Measurements from ENCODE around the gene GALNT18.

GALNT18 gene

DNA sequence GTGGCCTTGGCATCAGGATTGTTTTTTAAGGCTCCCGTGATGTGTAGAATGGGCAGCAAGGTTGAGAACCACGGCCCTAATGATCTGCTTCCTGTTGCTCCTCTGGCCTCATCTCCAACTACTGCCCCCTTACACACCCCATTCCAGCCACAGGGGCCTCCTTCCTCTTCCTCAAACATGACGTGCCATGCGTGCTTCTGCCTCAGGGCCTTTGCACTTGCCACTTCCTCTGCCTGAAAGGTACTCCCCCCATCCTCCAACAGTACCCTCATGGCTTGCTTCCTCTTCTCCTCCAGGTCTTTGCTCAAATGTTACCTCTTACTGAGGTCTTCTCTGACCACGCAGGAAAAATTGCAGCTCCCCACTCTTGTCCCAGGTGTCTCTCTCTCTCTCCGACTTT, 174.8 kb downstream of the GALNT18 start:
- no peak for DNase-seq (ENCODE audit: low read depth)
- TF ChIP-seq, protein P1, sequence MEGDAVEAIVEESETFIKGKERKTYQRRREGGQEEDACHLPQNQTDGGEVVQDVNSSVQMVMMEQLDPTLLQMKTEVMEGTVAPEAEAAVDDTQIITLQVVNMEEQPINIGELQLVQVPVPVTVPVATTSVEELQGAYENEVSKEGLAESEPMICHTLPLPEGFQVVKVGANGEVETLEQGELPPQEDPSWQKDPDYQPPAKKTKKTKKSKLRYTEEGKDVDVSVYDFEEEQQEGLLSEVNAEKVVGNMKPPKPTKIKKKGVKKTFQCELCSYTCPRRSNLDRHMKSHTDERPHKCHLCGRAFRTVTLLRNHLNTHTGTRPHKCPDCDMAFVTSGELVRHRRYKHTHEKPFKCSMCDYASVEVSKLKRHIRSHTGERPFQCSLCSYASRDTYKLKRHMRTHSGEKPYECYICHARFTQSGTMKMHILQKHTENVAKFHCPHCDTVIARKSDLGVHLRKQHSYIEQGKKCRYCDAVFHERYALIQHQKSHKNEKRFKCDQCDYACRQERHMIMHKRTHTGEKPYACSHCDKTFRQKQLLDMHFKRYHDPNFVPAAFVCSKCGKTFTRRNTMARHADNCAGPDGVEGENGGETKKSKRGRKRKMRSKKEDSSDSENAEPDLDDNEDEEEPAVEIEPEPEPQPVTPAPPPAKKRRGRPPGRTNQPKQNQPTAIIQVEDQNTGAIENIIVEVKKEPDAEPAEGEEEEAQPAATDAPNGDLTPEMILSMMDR (IDR thresholded peaks at IDR 0.05; ENCODE audit: insufficient read depth, low read depth, low read length, missing control alignments), result no peak
- H3K4me3 ChIP-seq (ENCODE audit: low read length), result no peak overlapping the region

DNA sequence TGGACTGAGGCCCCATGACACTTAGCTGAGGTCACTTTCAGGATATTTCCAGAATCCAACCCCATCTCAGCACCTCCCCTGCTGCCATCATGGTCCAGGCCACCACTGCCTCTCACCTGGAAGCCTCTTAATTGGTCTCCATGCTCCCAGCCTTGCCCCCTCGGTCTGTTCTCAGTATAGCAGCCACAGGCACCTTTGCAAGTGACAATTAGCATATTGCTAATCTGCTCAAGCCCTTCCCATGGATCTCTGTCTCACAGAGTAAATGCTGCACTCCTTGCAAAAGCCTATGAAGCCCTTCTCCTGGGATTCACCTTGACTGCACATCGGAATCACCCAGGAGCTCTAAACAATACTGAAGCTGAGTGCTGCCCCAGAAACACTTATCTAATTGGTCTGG, 175.2 kb downstream of the GALNT18 start:
- no peak for DNase-seq (ENCODE audit: low read depth)
- TF ChIP-seq, protein P1 (IDR thresholded peaks at IDR 0.05; ENCODE audit: insufficient read depth, low read depth, low read length, missing control alignments), result no peak
- no peak overlapping the region for H3K4me3 ChIP-seq (ENCODE audit: low read length)

DNA sequence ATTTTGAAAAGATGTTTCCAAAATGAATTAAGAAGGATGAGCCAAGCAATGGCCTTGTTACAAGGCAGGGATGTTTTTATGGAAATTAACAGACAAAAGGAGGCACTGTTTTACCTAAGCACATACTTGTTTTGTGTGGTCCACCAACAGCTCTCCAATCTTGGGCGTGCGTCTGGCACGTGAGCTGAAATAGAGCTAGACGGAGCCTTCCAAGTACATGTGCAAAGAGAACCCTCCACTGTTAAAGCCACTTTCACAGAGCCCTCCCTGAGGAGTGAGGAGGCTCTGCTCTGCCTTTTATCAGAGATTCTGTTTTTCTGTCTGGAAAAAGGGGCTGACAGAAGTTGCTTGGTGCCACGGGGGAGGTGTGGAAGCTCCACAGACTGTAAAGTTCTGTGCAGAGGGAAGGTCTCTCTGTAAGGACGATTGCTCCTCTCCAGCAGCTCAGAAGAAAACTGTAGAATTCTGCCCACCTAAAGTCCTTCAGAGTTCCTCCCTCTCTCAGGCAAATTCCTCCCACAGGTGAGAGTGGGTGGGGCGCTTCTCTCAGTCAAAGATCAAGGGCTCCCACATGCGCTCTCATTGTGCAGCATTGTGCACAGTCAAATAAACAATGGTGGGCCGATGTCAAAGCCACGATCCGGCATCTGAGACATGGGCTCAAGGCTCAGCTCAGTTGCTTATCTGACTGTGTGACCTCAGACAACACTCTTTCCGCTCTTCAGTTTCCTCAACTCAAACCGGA, 176.2 kb downstream of the GALNT18 start:
- DNase-seq (ENCODE audit: low read depth), result no peak
- TF ChIP-seq, protein P1 (IDR thresholded peaks at IDR 0.05; ENCODE audit: insufficient read depth, low read depth, low read length, missing control alignments), result no peak
- no peak overlapping the region for H3K4me3 ChIP-seq (ENCODE audit: low read length)

DNA sequence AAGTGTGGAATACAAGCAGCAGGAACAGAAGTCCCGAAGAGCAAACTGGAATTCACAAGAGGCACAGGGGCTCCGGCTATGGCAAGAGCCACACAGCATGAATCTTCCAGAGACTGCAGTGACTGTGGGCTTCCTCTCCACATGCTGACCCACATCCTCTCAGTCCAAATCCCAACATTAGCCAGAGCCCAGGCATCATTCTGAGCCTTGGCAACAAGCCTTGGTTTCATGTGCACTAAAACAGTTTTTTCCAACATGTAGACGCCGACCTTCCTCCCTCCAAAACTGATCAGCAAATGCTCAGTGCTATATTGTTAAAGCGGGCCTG, 177.0 kb downstream of the GALNT18 start:
- TF ChIP-seq, protein P1 (IDR thresholded peaks at IDR 0.05; ENCODE audit: insufficient read depth, low read depth, low read length, missing control alignments), result no peak
- no peak for DNase-seq (ENCODE audit: low read depth)
- no peak overlapping the region for H3K4me3 ChIP-seq (ENCODE audit: low read length)

DNA sequence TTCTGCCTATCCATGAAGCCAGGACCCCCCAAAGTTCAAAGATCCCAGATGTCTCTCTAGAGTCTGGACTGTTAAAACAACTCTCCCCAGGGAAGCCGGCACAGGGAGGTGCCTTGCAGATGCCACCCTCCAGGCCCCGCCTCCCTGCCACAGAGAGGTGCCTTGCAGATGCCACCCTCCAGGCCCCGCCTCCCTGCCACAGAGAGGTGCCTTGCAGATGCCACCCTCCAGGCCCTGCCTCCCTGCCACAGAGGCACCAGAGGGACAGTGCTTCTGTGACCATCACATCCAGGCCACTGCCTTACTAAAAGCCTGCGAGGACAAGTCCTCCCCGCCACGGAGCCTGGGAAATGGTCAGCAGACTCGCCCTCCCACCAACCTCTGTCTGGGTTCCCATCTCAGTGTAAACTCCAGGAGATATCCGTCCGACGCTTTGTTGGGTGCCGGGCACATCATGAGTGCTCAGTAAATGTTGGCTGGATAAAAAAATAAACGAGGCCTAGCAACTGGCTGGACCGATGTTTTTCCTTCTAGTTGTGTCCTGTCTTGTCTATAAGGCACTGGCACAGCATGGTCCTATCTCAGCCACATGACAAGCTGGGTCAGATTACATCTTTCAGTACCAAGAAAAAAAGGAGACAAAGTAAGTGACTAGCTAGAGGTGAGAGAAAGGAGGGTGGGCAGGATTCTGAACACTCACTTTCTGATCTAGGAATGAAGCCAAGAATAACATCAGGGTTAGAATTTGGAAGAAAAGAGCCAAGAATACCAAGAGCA, 177.6 kb downstream of the GALNT18 start:
- peak; percentile 37 for DNase-seq (ENCODE audit: low read depth)
- no peak overlapping the region for H3K4me3 ChIP-seq (ENCODE audit: low read length)
- TF ChIP-seq, protein P1 (IDR thresholded peaks at IDR 0.05; ENCODE audit: insufficient read depth, low read depth, low read length, missing control alignments), result no peak

DNA sequence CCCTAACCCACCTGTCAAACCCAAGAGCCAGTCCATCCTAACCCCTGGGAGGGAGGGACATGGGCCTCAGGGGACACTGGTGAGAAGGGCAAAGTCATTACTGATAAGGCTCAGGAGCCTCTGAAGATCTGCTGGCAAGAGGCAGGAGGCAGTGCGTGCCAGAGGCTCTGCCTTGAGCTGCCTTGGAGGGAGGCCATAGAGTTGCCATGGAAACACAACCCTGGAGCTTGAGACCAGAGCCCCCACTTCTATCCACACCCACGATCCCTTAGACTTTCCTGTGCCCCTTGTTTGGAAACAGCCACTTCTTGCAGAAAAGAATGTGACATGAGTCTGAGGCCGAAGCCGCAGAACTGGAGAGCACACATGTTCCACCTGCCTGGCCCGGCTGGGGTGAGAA, 179.0 kb downstream of the GALNT18 start:
- no peak overlapping the region for H3K4me3 ChIP-seq (ENCODE audit: low read length)
- no peak for DNase-seq (ENCODE audit: low read depth)
- TF ChIP-seq, protein P1 (IDR thresholded peaks at IDR 0.05; ENCODE audit: insufficient read depth, low read depth, low read length, missing control alignments), result no peak

Data from epithelial cell of esophagus (primary cell).